Prostate gland (tissue), 2 donors: ENCODE measurements around the gene NDST4. TPM values are rescaled to one million over a fixed set of nuclear protein-coding genes. Genes with fewer than 3 reads are reported as not detected.

Experiments
- DNase-seq: peaks from one replicate; pipeline ENCODE4 v3.0.0-alpha.2; 2019; ENCODE audit warnings: low spot score
- H3K27ac ChIP-seq, 2 donors: fragments of 200-600 bp; sonication (generic); 2 replicates each; pipeline ENCODE4 v1.5.1; 2017 to 2019
- H3K27me3 ChIP-seq: fragments of 200-600 bp; sonication (generic); replicated peaks from 2 replicates; pipeline ENCODE4 v1.5.1; 2019; ENCODE audit not compliant: insufficient read depth
- H3K36me3 ChIP-seq, 2 donors: fragments of 200-600 bp; sonication (generic); 1 replicate in 1 of 2; 2 replicates in 1 of 2; pipeline versions ENCODE4 v1.5.1 to v1.8.1; 2017 to 2019
- H3K4me1 ChIP-seq: fragments of 200-600 bp; sonication (generic); replicated peaks from 2 replicates; pipeline ENCODE4 v1.5.1; 2019
- H3K4me3 ChIP-seq, 2 donors: fragments of 200-600 bp; sonication (generic); 2 replicates each; pipeline ENCODE4 v1.5.1; 2017 to 2019
- H3K9me3 ChIP-seq: fragments of 200-600 bp; sonication (generic); 2 replicates; pipeline ENCODE4 v1.5.1; 2017
- CTCF ChIP-seq, 4 experiments: fragments of 200-600 bp in 2 of 4; fragments of 450-650 bp in 2 of 4; sonication (generic) in 2 of 4; IDR thresholded peaks; 1 replicate in 3 of 4; 2 replicates in 1 of 4; pipeline ENCODE4 v1.5.1; 2016 to 2019; ENCODE audit warnings: antibody characterized with exemption in 4 of 4, mild to moderate bottlenecking in 2 of 4, moderate library complexity in 2 of 4
- POLR2A ChIP-seq: fragments of 450-650 bp; IDR thresholded peaks from one replicate; pipeline ENCODE4 v1.6.1; 2016; ENCODE audit warnings: antibody characterized with exemption, mild to moderate bottlenecking
- POLR2AphosphoS5 ChIP-seq: sonication (generic); formaldehyde crosslinking; IDR thresholded peaks from one replicate; pipeline ENCODE4 v1.6.1; 2017; ENCODE audit warnings: antibody characterized with exemption
- WGBS: methylation state at CpG from one replicate; pipeline ENCODE4 v1.1.5; 2018; 5-methylcytosine and 5-hydroxymethylcytosine counted together
- intact Hi-C: fragments of 100-400 bp; cut with DNase I; formaldehyde crosslinking; loops from one replicate; pipeline ENCODE4 v1.14.2; 2022
- total RNA-seq, 2 donors: library from RNA; depleted of rRNA; stranded (reverse); fragments of >200 nt; gene quantifications; one replicate each; pipeline ENCODE4 v1.1.0, GENCODE V29; 2016

Gene NDST4
- total RNA-seq, 2 donors from 2014 or later: 0.14 to 1.8 TPM

- no peak overlapping the region for H3K4me3 ChIP-seq
- 90% methylated on average over 7 of the region's 7 CpGs for WGBS
- no peak for DNase-seq
- no peak overlapping the region for H3K27ac ChIP-seq
- H3K36me3 ChIP-seq: no peaks in the 10 kb centered on the region
- H3K4me1 ChIP-seq: no peaks in the 10 kb centered on the region
- H3K27me3 ChIP-seq: no peaks in the 10 kb centered on the region
- TF ChIP-seq POLR2AphosphoS5 (no peak), CTCF (IDR thresholded peaks at IDR 0.05) (no peak), POLR2A (no peak)
- H3K9me3 ChIP-seq: no peaks in the 10 kb centered on the region
- intact Hi-C loops: no loop called here
Observed at GRCh38 chr4:115076691-115077090, 36.7 kb downstream of the NDST4 start.

GRCh38 chr4:115058533-115058932 lies 54.9 kb downstream of the NDST4 start:
- no peak for DNase-seq

GRCh38 chr4:115054836-115055235 lies 58.6 kb downstream of the NDST4 start:
- Histone ChIP-seq H3K27ac (no peak overlapping the region), H3K4me1 (no peaks in the 10 kb centered on the region), H3K9me3 (no peaks in the 10 kb centered on the region), H3K36me3 (no peaks in the 10 kb centered on the region), H3K4me3 (no peak overlapping the region), H3K27me3 (no peaks in the 10 kb centered on the region)
- no peak for DNase-seq
- 85% methylated on average over 4 of the region's 4 CpGs for WGBS
- TF ChIP-seq POLR2A (no peak), CTCF (IDR thresholded peaks at IDR 0.05) (no peak), POLR2AphosphoS5 (no peak)
- intact Hi-C loops: no loop called here

More at GRCh38 chr4:115058533-115058932, 54.9 kb downstream of the NDST4 start:
- Histone ChIP-seq H3K36me3 (no peaks in the 10 kb centered on the region), H3K27me3 (no peaks in the 10 kb centered on the region), H3K4me1 (no peaks in the 10 kb centered on the region), H3K4me3 (no peak overlapping the region), H3K27ac (no peak overlapping the region), H3K9me3 (no peaks in the 10 kb centered on the region)
- intact Hi-C loops: no loop called here
- TF ChIP-seq CTCF (IDR thresholded peaks at IDR 0.05) (no peak), POLR2AphosphoS5 (no peak), POLR2A (no peak)
- WGBS: 30% methylated on average over 1 of the region's 1 CpG

- H3K4me1 ChIP-seq: no peaks in the 10 kb centered on the region
- no peak for DNase-seq
- H3K36me3 ChIP-seq: no peaks in the 10 kb centered on the region
- no peaks in the 10 kb centered on the region for H3K9me3 ChIP-seq
- WGBS: 60% methylated on average over 1 of the region's 1 CpG
- no peak overlapping the region for H3K27ac ChIP-seq
- H3K27me3 ChIP-seq: no peaks in the 10 kb centered on the region
- intact Hi-C loops: no loop called here
- no peak overlapping the region for H3K4me3 ChIP-seq
- TF ChIP-seq POLR2AphosphoS5 (no peak), CTCF (IDR thresholded peaks at IDR 0.05) (no peak), POLR2A (no peak)
Observed at GRCh38 chr4:115053313-115053712, 60.1 kb downstream of the NDST4 start.

- no peak for DNase-seq
- 53% methylated on average over 3 of the region's 3 CpGs for WGBS
Observed at GRCh38 chr4:115042496-115042895, 70.9 kb downstream of the NDST4 start.

More at GRCh38 chr4:115042496-115042895, 70.9 kb downstream of the NDST4 start:
- Histone ChIP-seq H3K9me3 (no peaks in the 10 kb centered on the region), H3K27me3 (no peaks in the 10 kb centered on the region), H3K36me3 (no peaks in the 10 kb centered on the region), H3K4me3 (no peak overlapping the region), H3K27ac (no peak overlapping the region), H3K4me1 (no peaks in the 10 kb centered on the region)
- peak in 1 of 4 experiments; percentile 19 for TF ChIP-seq CTCF (IDR thresholded peaks at IDR 0.05)
- no peak for TF ChIP-seq POLR2AphosphoS5
- intact Hi-C loops: no loop called here
